ENCODE results near the gene ACTR1A. TPM values are rescaled to one million over a fixed set of nuclear protein-coding genes. Genes with fewer than 3 reads are reported as not detected.
A peak's percentile ranks its signal among the peaks of the same experiment; 100 is the strongest.

ACTR1A gene
- total RNA-seq, 1 donor, result 52.6 TPM

DNA sequence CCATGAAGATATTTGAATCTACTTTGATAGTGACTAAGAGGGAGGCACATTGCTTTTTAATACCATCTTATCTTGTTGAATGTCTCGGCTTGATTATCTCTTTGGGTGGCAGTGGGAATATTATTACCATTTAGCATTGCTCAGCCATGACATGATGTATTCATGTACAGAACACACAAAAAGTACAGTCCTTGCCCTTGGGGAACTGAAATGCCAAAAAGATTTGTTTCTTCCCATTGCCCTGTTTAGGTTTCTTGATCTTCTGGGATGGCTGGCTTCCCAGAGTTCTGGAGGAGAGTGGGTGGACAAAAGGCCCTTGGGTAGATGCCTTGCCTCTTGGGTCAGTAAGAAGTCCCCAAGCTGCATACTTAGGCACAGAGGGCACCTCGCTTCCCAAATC is 25.0 kb upstream of the ACTR1A start:
- no peak overlapping the region for H3K4me3 ChIP-seq (ENCODE audit: low read length)
- no peaks in the 10 kb centered on the region for H3K9me3 ChIP-seq (ENCODE audit: low read depth, low read length)
- H3K4me1 ChIP-seq (ENCODE audit: insufficient read depth, low read length), result no peaks in the 10 kb centered on the region
- no peaks in the 10 kb centered on the region for H3K27me3 ChIP-seq (ENCODE audit: insufficient read depth, low read length)

DNA sequence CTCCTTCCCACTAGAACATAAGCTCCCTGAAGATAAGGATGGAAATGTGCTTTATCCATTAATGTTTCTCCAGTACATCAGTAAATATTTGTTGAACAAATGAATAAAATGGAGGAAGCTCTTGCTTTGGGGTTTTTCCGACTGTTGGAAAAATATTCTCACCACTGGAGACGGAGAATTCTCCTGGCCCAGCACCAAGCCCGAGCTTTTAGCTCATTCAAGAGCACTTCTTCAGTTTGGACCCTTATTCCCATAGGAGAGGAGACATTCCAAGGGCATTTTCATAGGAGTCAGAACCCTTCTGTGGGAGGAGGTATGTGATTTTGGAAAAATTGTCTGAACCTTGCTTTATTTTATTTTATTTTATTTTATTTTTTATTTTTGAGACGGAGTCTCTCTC is 22.2 kb upstream of the ACTR1A start:
- Histone ChIP-seq H3K4me3 (ENCODE audit: low read length) (no peak overlapping the region), H3K4me1 (ENCODE audit: insufficient read depth, low read length) (no peaks in the 10 kb centered on the region), H3K9me3 (ENCODE audit: low read depth, low read length) (no peaks in the 10 kb centered on the region), H3K27me3 (ENCODE audit: insufficient read depth, low read length) (no peaks in the 10 kb centered on the region)

DNA sequence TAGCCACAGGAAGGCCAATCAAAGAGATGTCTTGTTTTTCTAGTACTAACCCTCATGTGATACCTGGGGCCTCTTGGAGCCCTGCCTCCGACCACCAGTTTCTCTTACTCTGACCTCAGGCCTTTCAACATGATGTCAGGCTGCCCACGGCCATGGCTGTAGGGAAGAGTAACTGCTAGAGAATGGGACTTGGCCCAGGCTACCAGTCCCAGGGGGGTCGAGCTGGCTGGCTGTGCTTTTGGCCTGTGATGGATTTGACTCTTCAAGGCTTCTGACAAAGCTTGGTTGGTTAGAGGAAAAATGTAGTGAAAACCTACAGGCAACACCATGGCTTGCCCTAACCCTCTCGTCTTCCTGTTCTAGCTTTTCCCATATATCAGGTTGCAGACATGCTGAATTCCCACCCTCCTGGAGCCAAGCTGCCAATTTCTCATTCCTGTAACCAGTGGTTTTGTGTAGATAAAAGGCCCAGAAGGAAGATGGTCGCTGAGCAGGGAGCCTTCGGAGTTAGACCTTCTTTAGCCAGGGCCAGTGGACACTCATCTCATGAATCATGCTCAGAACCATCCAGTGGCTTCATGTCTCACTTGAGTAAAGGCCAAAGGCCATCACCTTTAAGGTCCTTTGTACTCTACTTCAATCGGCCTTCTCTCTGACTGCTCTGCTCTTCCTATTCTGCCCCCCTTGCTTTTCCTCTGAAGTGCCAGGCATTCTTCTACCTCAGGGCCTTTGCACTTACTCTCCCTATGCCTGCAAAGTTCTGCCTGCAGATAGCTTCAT is 20.9 kb upstream of the ACTR1A start:
- no peaks in the 10 kb centered on the region for H3K4me1 ChIP-seq (ENCODE audit: insufficient read depth, low read length)
- H3K27me3 ChIP-seq (ENCODE audit: insufficient read depth, low read length), result no peaks in the 10 kb centered on the region
- H3K9me3 ChIP-seq (ENCODE audit: low read depth, low read length), result no peaks in the 10 kb centered on the region
- no peak overlapping the region for H3K4me3 ChIP-seq (ENCODE audit: low read length)

DNA sequence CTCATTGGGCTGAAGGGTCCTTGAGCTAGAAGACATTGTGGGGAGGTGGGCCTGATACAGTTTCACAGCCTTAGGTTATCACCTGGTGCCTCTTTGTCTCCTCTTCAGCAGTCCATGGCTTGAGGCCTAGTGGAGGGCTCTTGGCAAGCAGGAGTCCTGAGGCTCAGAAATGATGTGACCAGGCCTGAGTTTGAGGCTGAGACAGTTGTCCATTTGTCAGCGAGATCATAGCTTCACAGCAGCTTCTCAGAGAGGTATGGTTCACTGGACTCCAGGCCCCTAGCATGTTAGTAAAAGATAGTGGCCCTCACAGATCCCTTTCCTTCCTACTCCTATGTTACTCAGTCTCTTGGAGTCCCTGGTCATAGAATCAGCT is 20.4 kb upstream of the ACTR1A start:
- no peaks in the 10 kb centered on the region for H3K27me3 ChIP-seq (ENCODE audit: insufficient read depth, low read length)
- no peaks in the 10 kb centered on the region for H3K9me3 ChIP-seq (ENCODE audit: low read depth, low read length)
- H3K4me3 ChIP-seq (ENCODE audit: low read length), result no peak overlapping the region
- no peaks in the 10 kb centered on the region for H3K4me1 ChIP-seq (ENCODE audit: insufficient read depth, low read length)

DNA sequence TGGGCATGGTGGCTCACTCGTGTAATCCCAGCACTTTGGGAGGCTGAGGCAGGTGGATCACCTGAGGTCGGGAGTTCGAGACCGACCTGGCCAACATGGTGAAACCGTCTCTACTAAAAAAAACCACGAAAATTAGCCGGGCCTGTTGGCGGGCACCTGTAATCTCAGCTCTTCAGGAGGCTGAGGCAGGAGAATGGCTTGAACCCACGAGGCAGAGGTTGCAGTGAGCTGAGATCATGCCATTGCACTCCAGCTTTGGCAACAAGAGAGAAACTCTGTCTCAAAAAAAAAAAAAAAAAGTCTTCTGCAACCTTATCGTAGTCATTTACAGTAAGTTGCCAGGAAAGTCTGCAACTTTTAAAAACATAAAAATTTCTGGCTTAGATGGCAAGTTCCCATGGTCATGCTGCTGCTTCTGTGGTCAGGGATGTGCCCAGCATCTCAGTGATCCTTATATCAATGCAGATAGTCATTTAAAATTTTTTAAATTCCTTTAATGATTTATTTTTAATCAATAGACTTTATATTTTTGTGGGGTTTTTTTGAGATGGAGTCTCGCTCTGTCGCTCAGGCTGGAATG is 16.8 kb upstream of the ACTR1A start:
- no peaks in the 10 kb centered on the region for H3K27me3 ChIP-seq (ENCODE audit: insufficient read depth, low read length)
- no peaks in the 10 kb centered on the region for H3K4me1 ChIP-seq (ENCODE audit: insufficient read depth, low read length)
- no peaks in the 10 kb centered on the region for H3K9me3 ChIP-seq (ENCODE audit: low read depth, low read length)

DNA sequence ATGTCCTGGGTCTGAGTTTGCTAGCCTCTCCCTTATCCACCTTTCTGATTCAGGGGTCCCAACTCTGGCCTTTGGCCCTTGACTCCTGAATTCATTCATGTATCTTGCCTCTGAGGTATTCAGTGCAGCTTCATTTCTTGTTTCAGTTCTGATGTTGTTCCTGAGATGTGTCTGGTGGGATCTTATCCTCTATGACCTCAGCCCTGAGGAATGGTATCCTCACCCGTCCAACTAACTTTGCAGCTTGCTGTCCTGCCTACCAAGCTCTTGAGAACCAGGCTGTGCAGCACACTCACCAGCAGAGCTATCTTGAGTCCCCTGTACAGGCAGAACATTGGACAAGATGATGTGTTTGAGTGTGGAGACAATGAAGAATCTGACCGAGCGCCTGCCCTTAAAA is 15.0 kb upstream of the ACTR1A start:
- Histone ChIP-seq H3K9me3 (ENCODE audit: low read depth, low read length) (no peaks in the 10 kb centered on the region), H3K27me3 (ENCODE audit: insufficient read depth, low read length) (no peaks in the 10 kb centered on the region), H3K4me1 (ENCODE audit: insufficient read depth, low read length) (no peaks in the 10 kb centered on the region), H3K4me3 (ENCODE audit: low read length) (no peak overlapping the region)

More for the DNA sequence above, 16.8 kb upstream of the ACTR1A start:
- no peak overlapping the region for H3K4me3 ChIP-seq (ENCODE audit: low read length)

DNA sequence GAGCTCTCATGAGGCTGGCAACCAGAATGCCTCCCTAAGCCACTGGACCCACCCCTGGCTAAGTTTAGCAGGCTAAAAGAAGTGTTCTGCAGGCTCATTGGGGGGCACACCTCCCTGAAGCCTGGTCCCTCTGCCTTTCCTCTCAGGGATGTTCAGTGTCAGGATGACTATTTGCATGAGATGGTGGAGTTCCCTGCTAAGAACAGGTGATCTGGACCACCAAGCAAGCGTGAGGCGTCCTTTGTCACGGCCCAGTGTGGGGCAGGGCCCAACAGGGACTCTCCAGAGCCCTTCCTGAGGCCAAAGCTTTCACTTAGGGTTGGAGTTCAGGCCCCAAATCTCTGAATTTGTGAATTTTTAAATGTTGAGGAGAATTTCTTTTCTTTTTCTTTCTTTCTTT is 13.2 kb upstream of the ACTR1A start:
- Histone ChIP-seq H3K4me3 (ENCODE audit: low read length) (no peak overlapping the region), H3K27me3 (ENCODE audit: insufficient read depth, low read length) (no peaks in the 10 kb centered on the region), H3K9me3 (ENCODE audit: low read depth, low read length) (no peaks in the 10 kb centered on the region), H3K4me1 (ENCODE audit: insufficient read depth, low read length) (peaks cover 12% of the 10 kb centered on the region)

DNA sequence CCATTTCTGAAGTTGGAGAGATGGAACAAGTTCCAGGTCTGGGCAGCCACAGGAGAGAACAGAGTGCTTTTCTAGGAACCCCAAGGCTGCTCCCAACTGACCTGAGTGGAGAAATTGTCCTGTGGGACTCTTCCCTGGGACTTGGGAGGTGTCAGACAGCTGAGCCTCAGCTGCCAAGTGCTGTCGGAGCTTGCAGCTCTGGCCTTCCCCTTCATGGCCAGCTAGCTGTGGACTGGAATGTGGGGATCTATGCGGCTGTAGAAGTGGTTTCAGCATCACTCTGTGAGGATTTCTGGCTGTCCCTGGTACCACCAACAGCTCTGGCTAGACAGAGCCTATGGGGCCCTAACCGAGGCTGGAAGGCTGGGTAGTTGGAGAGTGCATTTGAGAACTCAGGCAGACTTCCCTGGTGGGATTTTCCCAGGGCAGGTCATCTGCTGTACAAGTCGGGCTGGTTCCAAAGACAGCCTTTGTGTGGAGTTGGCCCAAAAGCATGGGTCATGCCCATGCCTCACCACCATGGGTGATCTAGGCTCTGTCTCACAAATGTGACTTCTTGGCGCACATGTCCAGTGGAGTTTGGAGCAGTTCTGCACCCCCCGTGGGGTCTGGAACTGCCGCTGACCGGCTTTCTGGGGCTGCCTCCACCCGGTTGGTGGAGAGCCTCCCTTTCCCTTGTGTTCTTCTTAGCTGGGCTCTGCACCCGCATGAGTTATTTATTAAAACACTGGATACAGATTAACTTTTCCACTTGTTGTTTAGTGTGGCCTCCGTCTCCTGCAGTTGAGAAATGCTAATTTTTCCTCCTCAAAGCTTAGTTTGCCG is 12.2 kb upstream of the ACTR1A start:
- Histone ChIP-seq H3K4me3 (ENCODE audit: low read length) (no peak overlapping the region), H3K4me1 (ENCODE audit: insufficient read depth, low read length) (peaks cover 17% of the 10 kb centered on the region), H3K9me3 (ENCODE audit: low read depth, low read length) (no peaks in the 10 kb centered on the region), H3K27me3 (ENCODE audit: insufficient read depth, low read length) (no peaks in the 10 kb centered on the region)

DNA sequence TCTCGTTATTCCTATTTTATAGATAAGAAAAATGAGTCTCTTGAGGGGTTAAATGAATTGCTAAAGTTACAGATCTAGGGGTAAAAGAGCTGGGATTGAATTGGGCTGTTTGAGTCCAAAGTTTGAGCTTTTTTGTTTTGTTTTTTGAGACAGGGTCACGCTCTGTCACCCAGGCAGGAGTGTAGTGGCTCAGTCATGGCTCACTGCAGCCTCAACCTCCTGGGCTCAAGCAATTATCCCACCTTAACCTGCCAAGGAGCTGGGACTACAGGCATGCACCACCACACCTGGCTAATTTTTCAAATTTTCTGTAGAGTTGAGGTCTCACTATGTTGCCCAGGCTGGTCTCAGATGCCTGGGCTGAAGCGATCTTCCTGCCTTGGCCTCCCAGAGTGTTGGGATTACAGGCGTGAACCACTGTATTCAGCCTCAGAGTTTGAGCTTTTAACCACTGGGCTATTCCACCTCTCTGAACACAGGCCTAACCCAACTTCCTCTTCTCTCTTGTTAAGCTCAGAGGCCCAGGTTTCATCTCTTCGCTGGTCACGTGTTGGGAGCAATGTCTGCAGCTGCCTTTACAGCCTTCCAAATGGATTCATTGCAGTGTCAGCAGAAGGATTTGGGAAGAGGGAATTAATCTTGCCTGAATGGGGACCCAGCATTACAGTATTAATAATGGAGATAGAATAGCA is 9.2 kb upstream of the ACTR1A start:
- no peak overlapping the region for H3K4me3 ChIP-seq (ENCODE audit: low read length)
- no peaks in the 10 kb centered on the region for H3K9me3 ChIP-seq (ENCODE audit: low read depth, low read length)
- no peaks in the 10 kb centered on the region for H3K27me3 ChIP-seq (ENCODE audit: insufficient read depth, low read length)
- peaks cover 44% of the 10 kb centered on the region for H3K4me1 ChIP-seq (ENCODE audit: insufficient read depth, low read length)

DNA sequence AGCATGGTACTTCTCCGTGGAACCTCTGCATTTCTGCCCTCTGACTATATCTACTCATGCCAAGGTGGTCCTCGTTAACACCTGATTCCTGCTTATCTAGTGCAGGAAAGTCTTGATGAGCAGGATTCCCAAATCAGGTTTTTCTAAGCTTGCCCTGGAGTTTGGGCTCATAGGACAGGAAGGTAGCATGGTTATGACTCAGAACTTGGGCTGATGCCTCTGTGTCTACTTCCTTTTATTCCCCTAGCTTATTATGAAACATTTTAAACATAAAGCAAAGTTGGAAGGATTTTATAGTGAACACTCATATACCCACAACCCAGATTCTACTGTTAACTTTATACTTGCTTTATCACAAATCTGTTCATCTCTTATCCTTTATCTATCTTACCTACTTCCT is 6.9 kb upstream of the ACTR1A start:
- Histone ChIP-seq H3K4me3 (ENCODE audit: low read length) (no peak overlapping the region), H3K4me1 (ENCODE audit: insufficient read depth, low read length) (peaks cover 62% of the 10 kb centered on the region), H3K9me3 (ENCODE audit: low read depth, low read length) (no peaks in the 10 kb centered on the region), H3K27me3 (ENCODE audit: insufficient read depth, low read length) (no peaks in the 10 kb centered on the region)

DNA sequence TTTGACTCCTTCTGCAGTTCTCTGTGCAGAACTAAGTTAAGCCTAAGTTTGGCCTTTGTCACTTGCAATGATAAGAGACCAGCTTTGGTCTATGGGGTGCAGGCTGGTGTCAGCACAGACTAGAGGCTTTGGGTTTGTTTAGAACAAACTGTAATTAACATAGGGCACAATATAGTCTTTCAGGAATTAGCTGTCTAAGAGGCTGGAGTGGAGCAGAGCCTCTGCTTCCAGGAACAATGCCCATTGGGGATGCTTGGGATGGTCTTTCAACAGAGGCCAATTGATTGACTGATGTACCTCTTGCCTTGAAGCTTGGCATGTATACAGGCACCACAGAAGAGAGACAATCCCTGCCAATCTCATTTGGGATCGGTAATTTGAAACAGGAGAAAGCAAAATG is 6.0 kb upstream of the ACTR1A start:
- Histone ChIP-seq H3K9me3 (ENCODE audit: low read depth, low read length) (no peaks in the 10 kb centered on the region), H3K4me3 (ENCODE audit: low read length) (no peak overlapping the region), H3K27me3 (ENCODE audit: insufficient read depth, low read length) (no peaks in the 10 kb centered on the region), H3K4me1 (ENCODE audit: insufficient read depth, low read length) (peaks cover 66% of the 10 kb centered on the region)

DNA sequence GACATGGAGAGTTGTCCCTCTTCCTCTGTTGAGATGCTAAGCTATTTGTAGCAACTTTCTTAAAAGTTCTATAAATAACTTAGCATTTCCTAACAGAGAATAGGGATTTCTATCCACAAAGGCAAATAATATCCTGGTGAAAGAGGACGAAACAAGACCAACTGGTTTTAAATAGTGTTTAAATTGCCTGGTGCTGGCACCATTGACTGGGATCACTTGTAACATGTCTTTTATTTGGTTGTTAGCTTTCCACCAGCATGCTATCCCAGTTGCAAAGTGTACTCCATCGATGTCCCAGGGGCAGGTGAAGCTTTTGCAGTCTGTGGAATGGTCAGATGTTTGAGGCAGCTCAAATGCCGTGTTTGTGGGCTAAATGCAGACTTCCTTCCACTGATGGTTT is 5.0 kb upstream of the ACTR1A start:
- Histone ChIP-seq H3K27me3 (ENCODE audit: insufficient read depth, low read length) (no peaks in the 10 kb centered on the region), H3K4me3 (ENCODE audit: low read length) (no peak overlapping the region), H3K4me1 (ENCODE audit: insufficient read depth, low read length) (peaks cover 74% of the 10 kb centered on the region), H3K9me3 (ENCODE audit: low read depth, low read length) (no peaks in the 10 kb centered on the region)

DNA sequence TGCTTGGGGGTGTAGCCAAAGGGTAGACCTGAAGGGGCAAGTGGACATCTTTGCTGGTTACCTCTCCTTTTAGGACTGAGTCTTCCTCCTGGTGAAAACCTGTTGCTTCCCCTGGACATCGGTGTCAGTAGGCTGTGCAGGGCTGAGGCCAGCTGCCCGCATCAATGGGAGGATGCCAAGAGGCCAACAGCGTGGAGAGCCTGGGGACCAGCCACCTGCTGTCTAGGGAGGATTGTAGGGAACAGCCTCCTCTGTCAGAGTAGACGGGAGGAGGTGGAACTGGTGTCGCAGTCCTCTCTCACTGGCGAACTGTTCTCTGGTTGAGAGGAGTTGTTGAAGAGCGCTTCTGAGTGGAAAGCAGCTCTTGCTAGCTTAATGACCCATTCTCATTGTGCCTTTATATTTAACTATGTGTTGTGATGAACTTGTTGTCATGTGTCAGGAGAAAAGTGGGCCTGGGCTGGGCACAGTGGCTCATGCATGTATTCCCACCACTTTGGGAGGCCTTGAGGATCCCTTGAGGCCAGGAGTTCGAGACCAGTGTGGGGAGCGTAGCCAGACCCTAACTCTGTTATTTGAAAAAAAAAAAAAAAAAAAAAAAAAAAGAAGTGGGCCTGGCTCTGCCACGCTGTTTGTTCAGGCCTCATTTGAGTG is 3.1 kb upstream of the ACTR1A start:
- Histone ChIP-seq H3K9me3 (ENCODE audit: low read depth, low read length) (no peaks in the 10 kb centered on the region), H3K4me3 (ENCODE audit: low read length) (no peak overlapping the region), H3K4me1 (ENCODE audit: insufficient read depth, low read length) (peaks cover 74% of the 10 kb centered on the region), H3K27me3 (ENCODE audit: insufficient read depth, low read length) (no peaks in the 10 kb centered on the region)

DNA sequence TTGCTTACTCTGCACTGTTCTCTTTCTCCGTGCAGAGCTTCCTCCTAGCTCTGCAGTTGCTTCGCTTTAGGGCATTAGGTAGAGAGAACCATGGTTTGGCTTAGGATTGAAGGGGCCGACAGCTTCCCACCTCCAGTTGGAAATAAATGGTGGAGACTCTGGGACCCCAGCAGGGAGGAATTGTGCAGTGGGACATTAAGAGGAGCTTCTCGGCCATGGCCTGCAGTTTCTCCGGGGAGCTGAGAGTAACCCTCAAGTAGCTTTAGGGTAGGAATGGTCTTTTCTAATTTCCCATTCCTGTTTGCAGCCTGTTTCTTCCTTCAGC is 2.4 kb upstream of the ACTR1A start:
- H3K4me1 ChIP-seq (ENCODE audit: insufficient read depth, low read length), result peaks cover 74% of the 10 kb centered on the region

More for the DNA sequence above, 2.4 kb upstream of the ACTR1A start:
- no peaks in the 10 kb centered on the region for H3K27me3 ChIP-seq (ENCODE audit: insufficient read depth, low read length)
- peak overlapping the region; percentile 83 for H3K4me3 ChIP-seq (ENCODE audit: low read length)
- no peaks in the 10 kb centered on the region for H3K9me3 ChIP-seq (ENCODE audit: low read depth, low read length)

Measured in mononuclear cell (primary cell).